VCaP (cell line): ENCODE data around the gene RASGRP2.

Experiments
- H3K27ac ChIP-seq: fragments of 450-650 bp; 2 replicates; pipeline ENCODE4 v1.5.1; 2017
- TF ChIP-seq, protein P1 (sequence below): fragments of 450-650 bp; conservative IDR thresholded peaks from 2 replicates; pipeline ENCODE4 v1.5.1; 2017; ENCODE audit warnings: mild to moderate bottlenecking, moderate library complexity

The RASGRP2 gene

DNA sequence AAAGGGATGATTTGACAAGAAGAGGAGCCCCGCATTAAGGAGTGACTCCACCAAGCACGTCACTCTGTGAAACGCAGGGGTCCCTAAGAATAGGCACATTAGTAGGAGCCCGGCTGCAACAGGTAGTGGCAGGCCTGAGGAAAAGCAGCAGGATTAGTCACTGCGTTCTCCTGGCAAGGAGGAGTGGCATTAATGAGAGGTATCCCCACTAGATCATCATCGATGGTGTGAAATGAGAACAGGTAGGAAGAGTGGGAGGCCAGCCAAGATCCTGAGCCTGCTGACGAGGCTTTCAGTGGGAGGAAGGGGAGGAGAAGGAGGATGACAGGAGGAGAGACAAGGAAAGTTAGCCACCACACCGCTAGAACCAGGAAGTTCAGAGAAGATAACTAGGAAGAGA is 59.6 kb downstream of the RASGRP2 start:
- H3K27ac ChIP-seq: no peak overlapping the region
- TF ChIP-seq, protein P1, sequence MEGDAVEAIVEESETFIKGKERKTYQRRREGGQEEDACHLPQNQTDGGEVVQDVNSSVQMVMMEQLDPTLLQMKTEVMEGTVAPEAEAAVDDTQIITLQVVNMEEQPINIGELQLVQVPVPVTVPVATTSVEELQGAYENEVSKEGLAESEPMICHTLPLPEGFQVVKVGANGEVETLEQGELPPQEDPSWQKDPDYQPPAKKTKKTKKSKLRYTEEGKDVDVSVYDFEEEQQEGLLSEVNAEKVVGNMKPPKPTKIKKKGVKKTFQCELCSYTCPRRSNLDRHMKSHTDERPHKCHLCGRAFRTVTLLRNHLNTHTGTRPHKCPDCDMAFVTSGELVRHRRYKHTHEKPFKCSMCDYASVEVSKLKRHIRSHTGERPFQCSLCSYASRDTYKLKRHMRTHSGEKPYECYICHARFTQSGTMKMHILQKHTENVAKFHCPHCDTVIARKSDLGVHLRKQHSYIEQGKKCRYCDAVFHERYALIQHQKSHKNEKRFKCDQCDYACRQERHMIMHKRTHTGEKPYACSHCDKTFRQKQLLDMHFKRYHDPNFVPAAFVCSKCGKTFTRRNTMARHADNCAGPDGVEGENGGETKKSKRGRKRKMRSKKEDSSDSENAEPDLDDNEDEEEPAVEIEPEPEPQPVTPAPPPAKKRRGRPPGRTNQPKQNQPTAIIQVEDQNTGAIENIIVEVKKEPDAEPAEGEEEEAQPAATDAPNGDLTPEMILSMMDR: no peak

DNA sequence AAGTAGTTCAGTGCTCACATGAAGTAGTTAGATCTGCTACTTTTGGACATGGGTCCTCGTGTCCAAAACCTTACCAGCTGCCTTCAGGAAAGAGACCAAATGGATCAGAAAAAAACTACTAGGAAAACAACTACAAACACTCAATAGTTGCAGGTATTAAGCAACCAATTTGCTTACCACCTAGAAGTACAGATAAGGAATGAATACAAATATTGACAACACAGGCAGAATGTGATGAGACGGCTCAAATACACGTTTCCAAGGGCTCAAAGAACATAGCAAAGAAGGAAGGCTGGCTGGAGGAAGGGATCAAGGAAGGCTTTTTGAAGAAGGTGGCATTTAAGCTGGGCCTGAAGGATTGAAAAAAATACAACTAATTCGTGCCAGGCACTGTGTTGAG is 62.8 kb downstream of the RASGRP2 start:
- TF ChIP-seq, protein P1: no peak
- no peak overlapping the region for H3K27ac ChIP-seq

DNA sequence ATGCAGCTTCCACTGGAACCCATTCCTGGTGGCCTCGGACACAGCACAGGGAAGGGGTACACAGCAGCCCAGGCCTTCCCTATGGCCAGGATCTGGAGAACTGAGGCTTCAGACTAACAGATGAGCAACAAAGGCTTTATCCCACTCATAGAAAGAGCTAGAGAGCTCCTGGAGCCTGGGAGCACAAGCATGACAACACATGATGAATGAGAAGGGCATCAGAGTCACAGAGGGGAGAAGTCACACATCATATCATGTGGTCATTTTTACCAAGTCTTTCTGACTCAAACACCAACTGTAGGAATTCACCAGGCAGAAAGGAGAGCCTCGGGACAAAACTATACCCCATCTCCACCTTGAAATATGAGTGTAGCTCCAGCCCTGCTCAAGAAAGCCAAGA is 64.1 kb downstream of the RASGRP2 start:
- H3K27ac ChIP-seq: no peak overlapping the region
- TF ChIP-seq, protein P1: no peak

DNA sequence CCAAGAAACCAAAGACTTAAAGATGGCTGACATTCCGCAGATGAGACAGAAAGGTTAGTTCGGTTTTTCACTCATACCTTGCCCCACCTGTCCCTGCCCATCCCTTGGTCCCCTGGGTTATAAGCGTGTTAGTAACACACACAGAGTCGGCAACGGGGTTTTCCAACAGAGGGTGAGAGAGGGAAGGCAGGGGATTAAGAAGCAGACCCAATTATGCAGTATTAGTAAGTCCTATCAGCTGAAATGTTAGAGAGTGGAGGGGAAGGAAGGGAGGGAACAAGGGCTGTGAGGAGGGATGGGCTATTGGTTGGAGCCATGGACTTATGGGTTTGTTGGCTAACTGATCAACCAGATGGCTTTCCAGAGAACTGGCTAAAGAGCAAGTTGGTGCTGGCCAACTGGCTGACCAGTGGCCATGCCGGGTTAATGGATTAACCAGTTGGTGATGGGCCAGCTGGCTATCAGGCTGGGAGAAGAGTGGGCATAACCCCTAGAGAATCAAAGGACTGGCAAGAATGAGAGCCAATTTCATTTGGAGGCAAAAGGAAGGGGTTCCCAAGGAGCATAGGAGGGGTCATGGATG is 66.4 kb downstream of the RASGRP2 start:
- TF ChIP-seq, protein P1: no peak
- no peak overlapping the region for H3K27ac ChIP-seq
